GM19043 (cell line): ENCODE results near the gene FEM1C.
A peak's percentile ranks its signal among the peaks of the same experiment; 100 is the strongest.

Experiments
- ATAC-seq: cut with Tn5 transposase; IDR thresholded peaks from one replicate; pipeline ENCODE4 v1.9.1; 2021; ENCODE audit warnings: low read depth; ENCODE audit not compliant: unreplicated experiment

FEM1C gene

GRCh38 chr5:115558388-115558956, 13.9 kb upstream of the FEM1C start:
- no peak for ATAC-seq

- ATAC-seq: no peak
These were observed 13.3 kb upstream of the FEM1C start for GRCh38 chr5:115557667-115558387.

GRCh38 chr5:115556276-115556675, 11.7 kb upstream of the FEM1C start:
- no peak for ATAC-seq

- ATAC-seq: no peak
These were observed 10.6 kb upstream of the FEM1C start for GRCh38 chr5:115555084-115555633.

GRCh38 chr5:115553082-115553481, 8.5 kb upstream of the FEM1C start:
- no peak for ATAC-seq

GRCh38 chr5:115551415-115551814, 6.8 kb upstream of the FEM1C start:
- no peak for ATAC-seq

GRCh38 chr5:115549154-115549553, 4.6 kb upstream of the FEM1C start:
- no peak for ATAC-seq

GRCh38 chr5:115548683-115549082, 4.1 kb upstream of the FEM1C start:
- no peak for ATAC-seq

GRCh38 chr5:115545351-115545882, 842 bp upstream of the FEM1C start:
- ATAC-seq: no peak

GRCh38 chr5:115544043-115544435, 536 bp downstream of the FEM1C start:
- ATAC-seq: peak; percentile 8

- ATAC-seq: peak; percentile 20
These were observed 1.1 kb downstream of the FEM1C start for GRCh38 chr5:115543365-115544042.

GRCh38 chr5:115542651-115543364, 1.8 kb downstream of the FEM1C start:
- ATAC-seq: no peak

- no peak for ATAC-seq
These were observed 2.5 kb downstream of the FEM1C start for GRCh38 chr5:115542086-115542485.

GRCh38 chr5:115541611-115542010, 3.0 kb downstream of the FEM1C start:
- no peak for ATAC-seq

- no peak for ATAC-seq
These were observed 9.0 kb downstream of the FEM1C start for GRCh38 chr5:115535479-115536035.

- no peak for ATAC-seq
These were observed 12.1 kb downstream of the FEM1C start for GRCh38 chr5:115532517-115532916.

- no peak for ATAC-seq
These were observed 12.7 kb downstream of the FEM1C start for GRCh38 chr5:115531787-115532367.

- ATAC-seq: no peak
These were observed 13.2 kb downstream of the FEM1C start for GRCh38 chr5:115531380-115531779.

- ATAC-seq: no peak
These were observed 14.1 kb downstream of the FEM1C start for GRCh38 chr5:115530426-115530825.

GRCh38 chr5:115526604-115527003, 18.0 kb downstream of the FEM1C start:
- no peak for ATAC-seq
